ENCODE data around the gene DRAXIN. TPM values are rescaled to one million over a fixed set of nuclear protein-coding genes. Genes with fewer than 3 reads are reported as not detected.

Gene DRAXIN, protein sequence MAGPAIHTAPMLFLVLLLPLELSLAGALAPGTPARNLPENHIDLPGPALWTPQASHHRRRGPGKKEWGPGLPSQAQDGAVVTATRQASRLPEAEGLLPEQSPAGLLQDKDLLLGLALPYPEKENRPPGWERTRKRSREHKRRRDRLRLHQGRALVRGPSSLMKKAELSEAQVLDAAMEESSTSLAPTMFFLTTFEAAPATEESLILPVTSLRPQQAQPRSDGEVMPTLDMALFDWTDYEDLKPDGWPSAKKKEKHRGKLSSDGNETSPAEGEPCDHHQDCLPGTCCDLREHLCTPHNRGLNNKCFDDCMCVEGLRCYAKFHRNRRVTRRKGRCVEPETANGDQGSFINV
- polyA plus RNA-seq, result not detected in 3 replicates
- polyA plus RNA-seq (2011; ENCODE audit: low read depth), result not detected
- polyA plus RNA-seq (2011; cell fraction: cytosol; rRNA removed), result not detected in 2 replicates
- 0.01 and 0.03 TPM in 2 replicates for polyA plus RNA-seq (2011; cell fraction: nucleus; rRNA removed)
- polyA plus RNA-seq (2012; ENCODE audit: low replicate concordance), result not detected in 2 replicates
- polyA minus RNA-seq, result 0.03 TPM in 1 of 3 replicates, not detected in the others
- polyA minus RNA-seq (2011; cell fraction: cytosol; rRNA and poly(A)+ RNA removed), result not detected
- not detected in 2 replicates for polyA minus RNA-seq (2011; cell fraction: nucleus; rRNA and poly(A)+ RNA removed)

DNA sequence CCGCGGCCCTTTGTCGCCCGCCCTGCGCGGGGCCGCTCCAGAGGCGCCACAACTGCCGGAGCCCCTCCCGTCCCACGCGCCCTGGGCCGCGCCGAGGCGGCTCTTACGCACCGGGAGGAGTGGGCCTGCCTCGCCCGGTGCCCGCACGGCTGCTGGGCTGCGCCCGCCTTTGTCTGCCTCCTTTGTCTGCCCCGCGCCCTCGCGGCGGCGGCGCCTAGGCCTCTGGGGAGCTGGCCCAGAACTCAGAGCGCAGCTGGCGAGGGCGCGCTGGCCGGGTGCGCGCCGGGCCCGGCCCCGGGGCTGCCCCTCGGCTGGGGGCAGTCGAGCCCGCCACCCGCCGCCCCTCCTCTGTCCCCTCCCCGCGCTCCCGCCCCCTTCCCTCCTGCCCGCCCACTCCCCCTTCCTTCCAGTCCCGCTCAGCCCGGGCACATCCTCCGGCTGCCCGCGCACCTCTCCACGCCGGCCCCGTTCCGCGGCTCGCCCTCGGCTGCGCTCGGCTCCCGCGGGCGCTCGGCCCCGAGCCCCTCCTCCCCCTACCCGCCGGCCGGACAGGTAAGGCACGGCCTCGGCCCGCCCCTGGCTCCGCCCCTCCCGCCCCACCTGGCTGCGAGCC is at the start of gene DRAXIN:
Gene DRAXIN, plus strand, starts transcription at position 409 of the 613 bp plus-strand sequence. CDS start 14,549 bp downstream, outside the sequence.
- H3K79me2 ChIP-seq (ENCODE audit: control insufficient read depth, insufficient read depth, low read length), result no peaks in the 10 kb centered on the region
- H3K9ac ChIP-seq (ENCODE audit: control insufficient read depth, extremely low read depth, insufficient read depth, low read length), result no peak within 1 kb of the TSS
- dilution Hi-C loops (cut with MboI; ENCODE audit: extremely low pct_ligation_motif_present, low sequenced_read_pairs), result no loop called here
- peak within 1 kb of the TSS; percentile 48 for H3K4me2 ChIP-seq (ENCODE audit: control insufficient read depth, extremely low read depth, insufficient read depth, low read depth, low read length)
- no peak within 1 kb of the TSS for H3K4me3 ChIP-seq (ENCODE audit: control insufficient read depth in 2 of 3, extremely low read depth in 1 of 3, insufficient read depth in 2 of 3, low read depth in 1 of 3, low read length in 3 of 3)
- peaks cover 14% of the 10 kb centered on the region for H3K4me1 ChIP-seq (ENCODE audit: control insufficient read depth, extremely low read depth, insufficient read depth, low read length)
- DNase-seq (ENCODE audit: low read depth, low spot score), result no peak
- no peak for FAIRE-seq
- H3K27me3 ChIP-seq (ENCODE audit: control insufficient read depth, extremely low read depth, insufficient read depth, low read length), result peaks cover 55% of the 10 kb centered on the region
- TF ChIP-seq, protein P1, sequence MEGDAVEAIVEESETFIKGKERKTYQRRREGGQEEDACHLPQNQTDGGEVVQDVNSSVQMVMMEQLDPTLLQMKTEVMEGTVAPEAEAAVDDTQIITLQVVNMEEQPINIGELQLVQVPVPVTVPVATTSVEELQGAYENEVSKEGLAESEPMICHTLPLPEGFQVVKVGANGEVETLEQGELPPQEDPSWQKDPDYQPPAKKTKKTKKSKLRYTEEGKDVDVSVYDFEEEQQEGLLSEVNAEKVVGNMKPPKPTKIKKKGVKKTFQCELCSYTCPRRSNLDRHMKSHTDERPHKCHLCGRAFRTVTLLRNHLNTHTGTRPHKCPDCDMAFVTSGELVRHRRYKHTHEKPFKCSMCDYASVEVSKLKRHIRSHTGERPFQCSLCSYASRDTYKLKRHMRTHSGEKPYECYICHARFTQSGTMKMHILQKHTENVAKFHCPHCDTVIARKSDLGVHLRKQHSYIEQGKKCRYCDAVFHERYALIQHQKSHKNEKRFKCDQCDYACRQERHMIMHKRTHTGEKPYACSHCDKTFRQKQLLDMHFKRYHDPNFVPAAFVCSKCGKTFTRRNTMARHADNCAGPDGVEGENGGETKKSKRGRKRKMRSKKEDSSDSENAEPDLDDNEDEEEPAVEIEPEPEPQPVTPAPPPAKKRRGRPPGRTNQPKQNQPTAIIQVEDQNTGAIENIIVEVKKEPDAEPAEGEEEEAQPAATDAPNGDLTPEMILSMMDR (optimal IDR thresholded peaks at IDR 0.05 in 1 of 3, IDR thresholded peaks at IDR 0.05 in 1 of 3, conservative IDR thresholded peaks at IDR 0.05 in 1 of 3; ENCODE audit: extremely low read depth in 1 of 3, insufficient read depth in 2 of 3, low read length in 3 of 3), result no peak
- no peak for TF ChIP-seq EZH2 (IDR thresholded peaks at IDR 0.05; ENCODE audit: low read length)
- no peaks in the 10 kb centered on the region for H3K9me3 ChIP-seq (ENCODE audit: control insufficient read depth, low read depth, low read length)
- no peak within 1 kb of the TSS for H2AFZ ChIP-seq (ENCODE audit: control insufficient read depth, low read length)
- no peaks in the 10 kb centered on the region for H3K36me3 ChIP-seq (ENCODE audit: control insufficient read depth in 2 of 2, extremely low read depth in 1 of 2, insufficient read depth in 2 of 2, low read length in 2 of 2)
- H4K20me1 ChIP-seq (ENCODE audit: control insufficient read depth, extremely low read depth, insufficient read depth, low read length), result no peaks in the 10 kb centered on the region
- no peaks in the 10 kb centered on the region for H3K9me1 ChIP-seq (ENCODE audit: control insufficient read depth, extremely low read depth, insufficient read depth, low read length)
- no peak within 1 kb of the TSS for H3K27ac ChIP-seq (ENCODE audit: control insufficient read depth, insufficient read depth, low read length)

- Histone ChIP-seq H3K9ac (ENCODE audit: control insufficient read depth, extremely low read depth, insufficient read depth, low read length) (no peak overlapping the region), H3K36me3 (ENCODE audit: control insufficient read depth in 2 of 2, extremely low read depth in 1 of 2, insufficient read depth in 2 of 2, low read length in 2 of 2) (no peaks in the 10 kb centered on the region), H3K4me2 (ENCODE audit: control insufficient read depth, extremely low read depth, insufficient read depth, low read depth, low read length) (no peak overlapping the region), H3K9me3 (ENCODE audit: control insufficient read depth, low read depth, low read length) (no peaks in the 10 kb centered on the region), H2AFZ (ENCODE audit: control insufficient read depth, low read length) (no peak overlapping the region), H3K4me3 (ENCODE audit: control insufficient read depth in 2 of 3, extremely low read depth in 1 of 3, insufficient read depth in 2 of 3, low read depth in 1 of 3, low read length in 3 of 3) (no peak overlapping the region), H3K27ac (ENCODE audit: control insufficient read depth, insufficient read depth, low read length) (no peak overlapping the region), H3K9me1 (ENCODE audit: control insufficient read depth, extremely low read depth, insufficient read depth, low read length) (no peaks in the 10 kb centered on the region), H3K79me2 (ENCODE audit: control insufficient read depth, insufficient read depth, low read length) (no peaks in the 10 kb centered on the region), H3K4me1 (ENCODE audit: control insufficient read depth, extremely low read depth, insufficient read depth, low read length) (no peaks in the 10 kb centered on the region), H3K27me3 (ENCODE audit: control insufficient read depth, extremely low read depth, insufficient read depth, low read length) (no peaks in the 10 kb centered on the region), H4K20me1 (ENCODE audit: control insufficient read depth, extremely low read depth, insufficient read depth, low read length) (no peaks in the 10 kb centered on the region)
- TF ChIP-seq EZH2 (IDR thresholded peaks at IDR 0.05; ENCODE audit: low read length), result no peak
- TF ChIP-seq, protein P1 (optimal IDR thresholded peaks at IDR 0.05 in 1 of 3, IDR thresholded peaks at IDR 0.05 in 1 of 3, conservative IDR thresholded peaks at IDR 0.05 in 1 of 3; ENCODE audit: extremely low read depth in 1 of 3, insufficient read depth in 2 of 3, low read length in 3 of 3), result no peak
- dilution Hi-C loops (cut with MboI; ENCODE audit: extremely low pct_ligation_motif_present, low sequenced_read_pairs), result no loop called here
- no peak for DNase-seq (ENCODE audit: low read depth, low spot score)
- FAIRE-seq, result no peak
These were observed 49.7 kb upstream of the DRAXIN start for GRCh38 chr1:11641776-11642305.
